Ovary (tissue), 3 donors: Measurements from ENCODE around the gene CASD1.

ENCODE experiments used
- POLR2A ChIP-seq: fragments of 450-650 bp; IDR thresholded peaks from one replicate; pipeline ENCODE4 v1.6.1; 2017; ENCODE audit warnings: antibody characterized with exemption, mild to moderate bottlenecking, moderate library complexity
- TF ChIP-seq, protein P1 (sequence below), 3 donors: fragments of 450-650 bp in 2 of 3; fragments of 200-600 bp in 1 of 3; IDR thresholded peaks; one replicate each; pipeline versions ENCODE4 v1.5.1 to v1.8.0; 2016 to 2022; ENCODE audit warnings: antibody characterized with exemption in 3 of 3, mild to moderate bottlenecking in 1 of 3
- donor health status: DM: no; HTN: no; CAD: no.

DNA sequence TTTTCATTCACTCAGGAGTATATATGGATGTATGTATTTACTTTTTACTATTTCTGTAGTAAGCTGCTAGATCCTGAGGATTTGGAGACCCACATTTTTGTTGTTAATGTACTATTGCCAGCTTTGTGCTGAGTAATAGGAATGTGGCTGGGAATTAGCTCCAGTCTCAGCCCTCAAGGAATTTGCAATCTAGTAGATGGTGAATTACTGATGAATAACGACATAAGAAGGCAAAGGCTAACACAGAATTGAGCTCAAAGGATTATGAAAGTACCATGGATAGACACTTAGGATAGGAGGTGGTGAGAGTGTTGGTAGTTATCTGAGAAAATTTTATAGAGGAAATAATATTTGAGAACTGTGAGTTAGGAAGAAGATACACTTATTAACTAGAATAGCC is 19.9 kb downstream of the CASD1 start:
- TF ChIP-seq, protein P1, sequence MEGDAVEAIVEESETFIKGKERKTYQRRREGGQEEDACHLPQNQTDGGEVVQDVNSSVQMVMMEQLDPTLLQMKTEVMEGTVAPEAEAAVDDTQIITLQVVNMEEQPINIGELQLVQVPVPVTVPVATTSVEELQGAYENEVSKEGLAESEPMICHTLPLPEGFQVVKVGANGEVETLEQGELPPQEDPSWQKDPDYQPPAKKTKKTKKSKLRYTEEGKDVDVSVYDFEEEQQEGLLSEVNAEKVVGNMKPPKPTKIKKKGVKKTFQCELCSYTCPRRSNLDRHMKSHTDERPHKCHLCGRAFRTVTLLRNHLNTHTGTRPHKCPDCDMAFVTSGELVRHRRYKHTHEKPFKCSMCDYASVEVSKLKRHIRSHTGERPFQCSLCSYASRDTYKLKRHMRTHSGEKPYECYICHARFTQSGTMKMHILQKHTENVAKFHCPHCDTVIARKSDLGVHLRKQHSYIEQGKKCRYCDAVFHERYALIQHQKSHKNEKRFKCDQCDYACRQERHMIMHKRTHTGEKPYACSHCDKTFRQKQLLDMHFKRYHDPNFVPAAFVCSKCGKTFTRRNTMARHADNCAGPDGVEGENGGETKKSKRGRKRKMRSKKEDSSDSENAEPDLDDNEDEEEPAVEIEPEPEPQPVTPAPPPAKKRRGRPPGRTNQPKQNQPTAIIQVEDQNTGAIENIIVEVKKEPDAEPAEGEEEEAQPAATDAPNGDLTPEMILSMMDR (IDR thresholded peaks at IDR 0.05): no peak
- no peak for TF ChIP-seq POLR2A
